H9 (cell line): ENCODE data around the gene HIC1. TPM values are rescaled to one million over a fixed set of nuclear protein-coding genes. Genes with fewer than 3 reads are reported as not detected.

Experiments used
- DNase-seq: peaks from one replicate; pipeline ENCODE4 v3.0.0-alpha.2; 2017
- H2AFZ ChIP-seq: one replicate; pipeline ENCODE4 v1.6.1; 2013; ENCODE audit warnings: mild to moderate bottlenecking, low read length, control low read depth, moderate library complexity
- H2AK5ac ChIP-seq: 2 replicates; pipeline ENCODE4 v1.6.1; 2013; ENCODE audit warnings: low read length, control low read depth, mixed read lengths; ENCODE audit not compliant: insufficient read length
- H2BK120ac ChIP-seq: one replicate; pipeline ENCODE4 v1.6.1; 2013; ENCODE audit warnings: low read depth, mild to moderate bottlenecking, low read length, control low read depth, inconsistent platforms; ENCODE audit not compliant: poor library complexity, severe bottlenecking
- H2BK12ac ChIP-seq: 2 replicates; pipeline ENCODE4 v1.6.1; 2013; ENCODE audit warnings: low read length, control low read depth, mixed read lengths, low read depth; ENCODE audit not compliant: insufficient read length
- H2BK15ac ChIP-seq: 2 replicates; pipeline ENCODE4 v1.6.1; 2013; ENCODE audit warnings: low read depth, low read length, control low read depth
- H2BK20ac ChIP-seq: one replicate; pipeline ENCODE4 v1.6.1; 2013; ENCODE audit warnings: low read depth, mild to moderate bottlenecking, low read length, control low read depth, inconsistent platforms; ENCODE audit not compliant: poor library complexity, severe bottlenecking
- H2BK5ac ChIP-seq: 2 replicates; pipeline ENCODE4 v1.6.1; 2013; ENCODE audit warnings: low read length, control low read depth, mixed read lengths; ENCODE audit not compliant: insufficient read length
- H3K14ac ChIP-seq: 2 replicates; pipeline ENCODE4 v1.6.1; 2013; ENCODE audit warnings: low read length, control low read depth; ENCODE audit not compliant: insufficient read depth
- H3K18ac ChIP-seq: 2 replicates; pipeline ENCODE4 v1.6.1; 2013; ENCODE audit warnings: low read depth, mild to moderate bottlenecking, mixed read lengths, low read length, control low read depth; ENCODE audit not compliant: insufficient read length
- H3K23ac ChIP-seq: 2 replicates; pipeline ENCODE4 v1.6.1; 2013; ENCODE audit warnings: low read length, control low read depth, mixed read lengths, low read depth; ENCODE audit not compliant: insufficient read length
- H3K23me2 ChIP-seq: 2 replicates; pipeline ENCODE4 v1.6.1; 2013; ENCODE audit warnings: low read depth, mild to moderate bottlenecking, mixed read lengths, low read length, control low read depth; ENCODE audit not compliant: insufficient read length, poor library complexity, severe bottlenecking
- H3K27ac ChIP-seq: 2 replicates; pipeline ENCODE4 v1.5.1; 2013; ENCODE audit warnings: low read length, control low read depth, mixed read lengths, low read depth; ENCODE audit not compliant: insufficient read length
- H3K27me3 ChIP-seq: 2 replicates; pipeline ENCODE4 v1.6.1; 2013; ENCODE audit warnings: low read length, control low read depth, inconsistent platforms; ENCODE audit not compliant: insufficient read depth
- H3K4ac ChIP-seq: 2 replicates; pipeline ENCODE4 v1.6.1; 2013; ENCODE audit warnings: low read depth, mild to moderate bottlenecking, control low read depth, inconsistent platforms, low read length, moderate library complexity
- H3K4me1 ChIP-seq: 2 replicates; pipeline ENCODE4 v1.6.1; 2013; ENCODE audit warnings: low read length, control low read depth, inconsistent platforms; ENCODE audit not compliant: insufficient read depth
- H3K4me2 ChIP-seq: 2 replicates; pipeline ENCODE4 v1.6.1; 2013; ENCODE audit warnings: low read length, control low read depth, mixed read lengths; ENCODE audit not compliant: insufficient read length, insufficient read depth
- H3K56ac ChIP-seq: 2 replicates; pipeline ENCODE4 v1.6.1; 2013; ENCODE audit warnings: low read depth, mild to moderate bottlenecking, mixed read lengths, low read length, control low read depth; ENCODE audit not compliant: insufficient read length
- H3K79me1 ChIP-seq: 2 replicates; pipeline ENCODE4 v1.6.1; 2013; ENCODE audit warnings: low read depth, mild to moderate bottlenecking, moderate library complexity, low read length, control low read depth, inconsistent platforms; ENCODE audit not compliant: insufficient read depth, poor library complexity, severe bottlenecking
- H3K79me2 ChIP-seq: 2 replicates; pipeline ENCODE4 v1.6.1; 2013; ENCODE audit warnings: low read length, control low read depth, inconsistent platforms; ENCODE audit not compliant: insufficient read depth
- H3K9ac ChIP-seq: 2 replicates; pipeline ENCODE4 v1.6.1; 2013; ENCODE audit warnings: low read length, control low read depth, mixed read lengths; ENCODE audit not compliant: insufficient read length; ENCODE audit errors: extremely low read depth
- H3K9me3 ChIP-seq: one replicate; pipeline ENCODE4 v1.6.1; 2013; ENCODE audit warnings: low read depth, low read length, inconsistent platforms; ENCODE audit not compliant: control insufficient read depth
- H3T11ph ChIP-seq: one replicate; pipeline ENCODE4 v1.6.1; 2013; ENCODE audit warnings: mild to moderate bottlenecking, low read length, control low read depth, inconsistent platforms
- H4K20me1 ChIP-seq: one replicate; pipeline ENCODE4 v1.6.1; 2013; ENCODE audit not compliant: control insufficient read depth, insufficient read length, insufficient read depth
- H4K5ac ChIP-seq: 2 replicates; pipeline ENCODE4 v1.6.1; 2013; ENCODE audit warnings: low read depth, mild to moderate bottlenecking, mixed read lengths, low read length, control low read depth; ENCODE audit not compliant: insufficient read length
- H4K8ac ChIP-seq: replicated peaks from 2 replicates; pipeline ENCODE4 v1.6.1; 2013; ENCODE audit warnings: low read length, control low read depth, mixed read lengths, low read depth; ENCODE audit not compliant: insufficient read length
- H4K91ac ChIP-seq: 2 replicates; pipeline ENCODE4 v1.6.1; 2013; ENCODE audit warnings: low read depth, mild to moderate bottlenecking, moderate library complexity, mixed read lengths, low read length, control low read depth; ENCODE audit not compliant: insufficient read length
- H3K27ac Mint-ChIP-seq, 3 experiments: 2 replicates in 2 of 3; 3 replicates in 1 of 3; pipeline ENCODE4 v1.8.0; 2020 to 2021; ENCODE audit warnings: mixed read lengths in 3 of 3, mild to moderate bottlenecking in 1 of 3, moderate library complexity in 1 of 3
- H3K27me3 Mint-ChIP-seq: 2 replicates; pipeline ENCODE4 v1.8.0; 2021; ENCODE audit warnings: low read depth, mild to moderate bottlenecking, moderate library complexity, mixed read lengths
- H3K36me3 Mint-ChIP-seq, 3 experiments: 2 replicates in 2 of 3; 3 replicates in 1 of 3; pipeline ENCODE4 v1.8.0; 2020 to 2021; ENCODE audit warnings: low read depth in 3 of 3, mixed read lengths in 3 of 3; ENCODE audit not compliant: insufficient read depth in 1 of 3
- H3K4me1 Mint-ChIP-seq, 2 experiments: 2 replicates each; pipeline ENCODE4 v1.8.0; 2020; ENCODE audit warnings: mixed read lengths in 2 of 2
- H3K4me3 Mint-ChIP-seq, 2 experiments: 2 replicates in 1 of 2; 3 replicates in 1 of 2; pipeline ENCODE4 v1.8.0; 2020 to 2021; ENCODE audit warnings: mild to moderate bottlenecking in 2 of 2, mixed read lengths in 2 of 2, moderate library complexity in 1 of 2
- H3K9me3 Mint-ChIP-seq, 2 experiments: 2 replicates in 1 of 2; 3 replicates in 1 of 2; pipeline ENCODE4 v1.8.0; 2020; ENCODE audit warnings: mild to moderate bottlenecking in 2 of 2, mixed read lengths in 2 of 2, moderate library complexity in 1 of 2
- CTCF ChIP-seq: fragments of 200-600 bp; sonication (generic); conservative IDR thresholded peaks from 3 replicates; pipeline ENCODE4 v1.8.0; 2021; ENCODE audit warnings: antibody characterized with exemption, mild to moderate bottlenecking
- WGBS: extraction: QIAGEN DNeasy Blood & Tissue Kit; methylation state at CpG from one replicate; pipeline ENCODE4 v1.1.7; 2013; ENCODE audit warnings: missing lambda C conversion rate, low lambda C conversion rate, mixed read lengths; ENCODE audit not compliant: insufficient read length; ENCODE audit errors: extremely low coverage; 5-methylcytosine and 5-hydroxymethylcytosine counted together
- total RNA-seq: library from RNA; stranded (reverse); gene quantifications from 2 replicates; pipeline ENCODE4 v1.2.1, GENCODE V29; 2021

The HIC1 gene
- total RNA-seq, 1 experiment from 2014 or later: 1.8 TPM

GRCh38 chr17:2086306-2086705 lies 31.4 kb downstream of the HIC1 start:
- H3K23ac ChIP-seq: no peak overlapping the region
- H3K4ac ChIP-seq: no peak overlapping the region
- no peaks in the 10 kb centered on the region for H3K9me3 ChIP-seq
- Mint-ChIP-seq H3K27ac (peak overlapping the region in 1 of 3 experiments; percentile 72; a peak in 1 of 7 replicates), H3K27me3 (no peaks in the 10 kb centered on the region; the same call in 1 of the 2 replicates), H3K4me1 (peaks cover 21 to 24% of the 10 kb centered on the region in 2 experiments), H3K9me3 (no peaks in the 10 kb centered on the region), H3K36me3 (peaks cover 0 to 17% (median 5%) of the 10 kb centered on the region in 3 experiments; a peak in 4 of 7 replicates), H3K4me3 (no peak overlapping the region)
- H2BK15ac ChIP-seq: no peak overlapping the region
- no peak overlapping the region for H2BK12ac ChIP-seq
- H2AFZ ChIP-seq: no peak overlapping the region
- H3K9ac ChIP-seq: no peak overlapping the region
- no peak overlapping the region for H3K18ac ChIP-seq
- H3K4me1 ChIP-seq: peaks cover 5% of the 10 kb centered on the region; the same call in 1 of the 2 replicates
- no peak overlapping the region for H2AK5ac ChIP-seq
- no peak for TF ChIP-seq CTCF
- no peak overlapping the region for H3K56ac ChIP-seq
- no peak for DNase-seq
- no peaks in the 10 kb centered on the region for H3K27me3 ChIP-seq
- H3K23me2 ChIP-seq: no peaks in the 10 kb centered on the region
- H3K79me1 ChIP-seq: no peaks in the 10 kb centered on the region
- no peak overlapping the region for H2BK120ac ChIP-seq
- no peaks in the 10 kb centered on the region for H3K79me2 ChIP-seq
- no peak overlapping the region for H4K91ac ChIP-seq
- no peaks in the 10 kb centered on the region for H4K20me1 ChIP-seq
- no peak overlapping the region for H4K8ac ChIP-seq
- no peak overlapping the region for H2BK20ac ChIP-seq
- no peak overlapping the region for H2BK5ac ChIP-seq
- no peak overlapping the region for H3K4me2 ChIP-seq
- no peak overlapping the region for H4K5ac ChIP-seq
- no peak overlapping the region for H3K14ac ChIP-seq
- no peak overlapping the region for H3T11ph ChIP-seq
- no peak overlapping the region for H3K27ac ChIP-seq
- WGBS: no CpG with 5 or more reads among the region's 3 CpGs
